ENCODE results near the gene EFCAB5.
"Not testable (repeated sequence)": the region's sequence is repeated elsewhere in the genome, so short reads cannot be mapped to it uniquely, and the experiment has no call there.

EFCAB5 gene

GRCh38 chr17:30084788-30085187 is 143.4 kb downstream of the EFCAB5 start:
- TF ChIP-seq, protein P1, sequence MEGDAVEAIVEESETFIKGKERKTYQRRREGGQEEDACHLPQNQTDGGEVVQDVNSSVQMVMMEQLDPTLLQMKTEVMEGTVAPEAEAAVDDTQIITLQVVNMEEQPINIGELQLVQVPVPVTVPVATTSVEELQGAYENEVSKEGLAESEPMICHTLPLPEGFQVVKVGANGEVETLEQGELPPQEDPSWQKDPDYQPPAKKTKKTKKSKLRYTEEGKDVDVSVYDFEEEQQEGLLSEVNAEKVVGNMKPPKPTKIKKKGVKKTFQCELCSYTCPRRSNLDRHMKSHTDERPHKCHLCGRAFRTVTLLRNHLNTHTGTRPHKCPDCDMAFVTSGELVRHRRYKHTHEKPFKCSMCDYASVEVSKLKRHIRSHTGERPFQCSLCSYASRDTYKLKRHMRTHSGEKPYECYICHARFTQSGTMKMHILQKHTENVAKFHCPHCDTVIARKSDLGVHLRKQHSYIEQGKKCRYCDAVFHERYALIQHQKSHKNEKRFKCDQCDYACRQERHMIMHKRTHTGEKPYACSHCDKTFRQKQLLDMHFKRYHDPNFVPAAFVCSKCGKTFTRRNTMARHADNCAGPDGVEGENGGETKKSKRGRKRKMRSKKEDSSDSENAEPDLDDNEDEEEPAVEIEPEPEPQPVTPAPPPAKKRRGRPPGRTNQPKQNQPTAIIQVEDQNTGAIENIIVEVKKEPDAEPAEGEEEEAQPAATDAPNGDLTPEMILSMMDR (IDR thresholded peaks at IDR 0.05; ENCODE audit: low read length, missing control alignments), result no peak
- no peak for DNase-seq (ENCODE audit: low read depth)
- no peak overlapping the region for H3K4me3 ChIP-seq (replicated peaks; ENCODE audit: low read depth, low read length)

DNA sequence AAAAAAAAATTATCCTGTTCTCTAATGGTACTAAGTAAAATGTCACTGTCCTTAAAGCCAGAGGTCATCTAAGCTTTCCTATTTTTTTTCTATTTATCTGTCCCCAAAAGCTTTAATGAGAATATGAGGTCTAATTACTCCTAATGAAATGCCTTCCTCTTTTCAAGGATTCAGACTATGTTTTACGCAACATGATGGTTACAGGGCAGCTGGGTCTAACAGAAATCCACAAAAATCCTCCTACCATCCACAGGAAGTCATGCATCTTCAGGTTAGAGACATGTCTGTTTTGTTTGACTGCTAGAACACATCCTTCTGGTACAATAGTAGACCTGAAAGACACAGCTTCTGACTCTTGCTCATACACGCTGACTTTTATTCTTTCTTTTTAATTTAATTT is 145.5 kb downstream of the EFCAB5 start:
- no peak for DNase-seq (ENCODE audit: low read depth)
- no peak overlapping the region for H3K4me3 ChIP-seq (replicated peaks; ENCODE audit: low read depth, low read length)
- TF ChIP-seq, protein P1 (IDR thresholded peaks at IDR 0.05; ENCODE audit: low read length, missing control alignments), result no peak

DNA sequence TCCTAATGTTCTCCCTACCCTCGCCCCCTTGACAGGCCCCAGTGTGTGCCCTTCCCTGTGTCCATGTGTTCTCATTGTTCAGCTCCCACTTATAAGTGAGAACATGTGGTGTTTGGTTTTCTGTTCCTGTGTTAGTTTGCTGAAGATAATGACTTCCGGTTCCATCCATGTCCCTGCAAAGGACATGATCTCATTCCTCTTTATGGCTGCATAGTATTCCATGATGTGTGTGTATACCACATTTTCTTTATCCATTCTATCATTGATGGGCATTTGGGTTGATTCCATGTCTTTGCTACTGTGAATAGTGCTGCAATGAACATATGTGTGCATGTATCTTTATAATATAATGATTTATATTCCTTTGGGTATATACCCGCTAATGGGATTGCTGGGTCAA is 146.0 kb downstream of the EFCAB5 start:
- not testable (repeated sequence) for DNase-seq (ENCODE audit: low read depth); H3K4me3 ChIP-seq (replicated peaks; ENCODE audit: low read depth, low read length)

GRCh38 chr17:30091121-30091670 is 149.8 kb downstream of the EFCAB5 start:
- H3K4me3 ChIP-seq (replicated peaks; ENCODE audit: low read depth, low read length), result no peak overlapping the region
- peak; percentile 31 for DNase-seq (ENCODE audit: low read depth)
- TF ChIP-seq, protein P1 (IDR thresholded peaks at IDR 0.05; ENCODE audit: low read length, missing control alignments), result no peak

- DNase-seq (ENCODE audit: low read depth), result peak; percentile 81
- TF ChIP-seq, protein P1 (IDR thresholded peaks at IDR 0.05; ENCODE audit: low read length, missing control alignments), result no peak
- no peak overlapping the region for H3K4me3 ChIP-seq (replicated peaks; ENCODE audit: low read depth, low read length)
Measured at GRCh38 chr17:30091771-30092170, 150.3 kb downstream of the EFCAB5 start.

GRCh38 chr17:30092886-30093285 is 151.5 kb downstream of the EFCAB5 start:
- no peak for DNase-seq (ENCODE audit: low read depth)
- H3K4me3 ChIP-seq (replicated peaks; ENCODE audit: low read depth, low read length), result no peak overlapping the region
- TF ChIP-seq, protein P1 (IDR thresholded peaks at IDR 0.05; ENCODE audit: low read length, missing control alignments), result no peak

- TF ChIP-seq, protein P1 (IDR thresholded peaks at IDR 0.05; ENCODE audit: low read length, missing control alignments), result peak; percentile 69
- DNase-seq (ENCODE audit: low read depth), result peak; percentile 75
- no peak overlapping the region for H3K4me3 ChIP-seq (replicated peaks; ENCODE audit: low read depth, low read length)
Measured at GRCh38 chr17:30093463-30094147, 152.2 kb downstream of the EFCAB5 start.
